Hepatocyte (in vitro differentiated cells): Measurements from ENCODE around the gene PSMC6. TPM values are rescaled to one million over a fixed set of nuclear protein-coding genes. Genes with fewer than 3 reads are reported as not detected.
A peak's percentile ranks its signal among the peaks of the same experiment; 100 is the strongest.

Source experiments
- DNase-seq: peaks from one replicate; pipeline ENCODE4 v3.0.0-alpha.2; 2016; ENCODE audit warnings: low spot score
- H2AFZ ChIP-seq: fragments of 200-600 bp; sonication (generic); 2 replicates; pipeline ENCODE4 v1.6.0; 2016; ENCODE audit warnings: antibody characterized with exemption, mild to moderate bottlenecking
- H3K27ac ChIP-seq: fragments of 200-600 bp; sonication (generic); 2 replicates; pipeline ENCODE4 v1.5.1; 2016; ENCODE audit warnings: mild to moderate bottlenecking
- H3K27me3 ChIP-seq: fragments of 200-600 bp; sonication (generic); 2 replicates; pipeline ENCODE4 v1.6.1; 2016
- H3K36me3 ChIP-seq: fragments of 200-600 bp; sonication (generic); replicated peaks from 2 replicates; pipeline ENCODE4 v1.5.1; 2016; ENCODE audit warnings: low read depth; ENCODE audit not compliant: insufficient read depth
- H3K4me1 ChIP-seq: fragments of 200-600 bp; sonication (generic); 2 replicates; pipeline ENCODE4 v1.5.1; 2016; ENCODE audit warnings: mild to moderate bottlenecking, moderate library complexity; ENCODE audit not compliant: insufficient read depth
- H3K4me2 ChIP-seq: fragments of 200-600 bp; sonication (generic); 2 replicates; pipeline ENCODE4 v1.6.0; 2016
- H3K4me3 ChIP-seq: fragments of 200-600 bp; sonication (generic); 2 replicates; pipeline ENCODE4 v1.5.1; 2016; ENCODE audit warnings: mild to moderate bottlenecking
- H3K79me2 ChIP-seq: fragments of 200-600 bp; sonication (generic); 2 replicates; pipeline ENCODE4 v1.6.0; 2017; ENCODE audit warnings: mild to moderate bottlenecking
- H3K9me2 ChIP-seq: fragments of 200-600 bp; sonication (generic); replicated peaks from 2 replicates; pipeline ENCODE4 v1.6.0; 2017; ENCODE audit warnings: mild to moderate bottlenecking; ENCODE audit not compliant: insufficient read depth
- H3K9me3 ChIP-seq: fragments of 200-600 bp; sonication (generic); 2 replicates; pipeline ENCODE4 v1.5.1; 2016; ENCODE audit warnings: low read depth, mild to moderate bottlenecking
- H4K20me1 ChIP-seq: fragments of 200-600 bp; sonication (generic); 2 replicates; pipeline ENCODE4 v1.6.0; 2016; ENCODE audit warnings: mild to moderate bottlenecking; ENCODE audit not compliant: insufficient read depth, poor library complexity, severe bottlenecking
- CTCF ChIP-seq: fragments of 200-600 bp; sonication (generic); IDR thresholded peaks from 2 replicates; pipeline ENCODE4 v1.5.1; 2016; ENCODE audit warnings: antibody characterized with exemption, mild to moderate bottlenecking; ENCODE audit not compliant: poor library complexity
- EZH2 ChIP-seq: fragments of 200-600 bp; sonication (generic); IDR thresholded peaks from 2 replicates; pipeline ENCODE4 v1.6.1; 2016; ENCODE audit warnings: antibody characterized with exemption, mild to moderate bottlenecking, borderline replicate concordance
- EZH2phosphoT487 ChIP-seq: fragments of 200-600 bp; sonication (generic); IDR thresholded peaks from one replicate; pipeline ENCODE4 v1.6.1; 2018; ENCODE audit warnings: antibody characterized with exemption, mild to moderate bottlenecking, low read depth, moderate library complexity; ENCODE audit not compliant: unreplicated experiment, severe bottlenecking
- WGBS: methylation state at CpG from one replicate; pipeline ENCODE4 v1.1.6; 2016; ENCODE audit warnings: low lambda C conversion rate; ENCODE audit errors: missing lambda C conversion rate; 5-methylcytosine and 5-hydroxymethylcytosine counted together
- polyA plus RNA-seq: library from polyadenylated mRNA; unstranded; fragments of >200 nt; fragmentation: Nextera tagmentation; extraction: Ambion mirVana; gene quantifications from 2 replicates; pipeline ENCODE4 v1.2.1, GENCODE V29; 2016
- total RNA-seq: library from RNA; depleted of rRNA; stranded (reverse); fragments of >200 nt; gene quantifications from 2 replicates; pipeline ENCODE4 v1.2.3, GENCODE V29; 2014

PSMC6 gene
- total RNA-seq (134 and 141 TPM in 2 replicates), polyA plus RNA-seq (79.0 and 89.8 TPM in 2 replicates)

- peaks cover 6% of the 10 kb centered on the region for H3K4me1 ChIP-seq
- peak within 1 kb of the TSS; percentile 95 for H3K27ac ChIP-seq
- peaks cover 4% of the 10 kb centered on the region for H3K36me3 ChIP-seq
- H3K27me3 ChIP-seq = no peaks in the 10 kb centered on the region
- H4K20me1 ChIP-seq = peaks cover 11% of the 10 kb centered on the region
- H3K4me2 ChIP-seq = peak within 1 kb of the TSS; percentile 85
- H3K9me3 ChIP-seq = no peaks in the 10 kb centered on the region
- DNase-seq = peak; percentile 96
- H3K79me2 ChIP-seq = peaks cover 49% of the 10 kb centered on the region
- TF ChIP-seq CTCF (no peak), EZH2phosphoT487 (no peak), EZH2 (no peak)
- H3K4me3 ChIP-seq = peak within 1 kb of the TSS; percentile 59
- WGBS = 3% methylated on average over 35 of the region's 43 CpGs
- no peaks in the 10 kb centered on the region for H3K9me2 ChIP-seq
- peak within 1 kb of the TSS; percentile 81 for H2AFZ ChIP-seq
These were observed at the start of gene PSMC6 for GRCh38 chr14:52706724-52707706. PSMC6 (plus strand) TSS chr14:52707200; CDS start chr14:52707220, 20 bp downstream.

GRCh38 chr14:52660325-52660724 lies 46.7 kb upstream of the PSMC6 start:
- no peaks in the 10 kb centered on the region for H4K20me1 ChIP-seq
- no peaks in the 10 kb centered on the region for H3K79me2 ChIP-seq
- no peak overlapping the region for H3K4me2 ChIP-seq
- TF ChIP-seq EZH2phosphoT487 = no peak
- no peak for TF ChIP-seq EZH2
- TF ChIP-seq CTCF = no peak
- no peaks in the 10 kb centered on the region for H3K27me3 ChIP-seq
- no peak overlapping the region for H3K27ac ChIP-seq
- H3K4me3 ChIP-seq = no peak overlapping the region
- no peak for DNase-seq
- no peaks in the 10 kb centered on the region for H3K9me2 ChIP-seq
- no peak overlapping the region for H2AFZ ChIP-seq
- no peaks in the 10 kb centered on the region for H3K9me3 ChIP-seq
- no peaks in the 10 kb centered on the region for H3K36me3 ChIP-seq
- no peaks in the 10 kb centered on the region for H3K4me1 ChIP-seq

- Histone ChIP-seq H3K27me3 (no peaks in the 10 kb centered on the region), H2AFZ (no peak overlapping the region), H4K20me1 (no peaks in the 10 kb centered on the region), H3K9me2 (no peaks in the 10 kb centered on the region), H3K27ac (no peak overlapping the region), H3K4me3 (no peak overlapping the region), H3K4me2 (no peak overlapping the region), H3K4me1 (no peaks in the 10 kb centered on the region), H3K79me2 (no peaks in the 10 kb centered on the region), H3K36me3 (no peaks in the 10 kb centered on the region), H3K9me3 (no peaks in the 10 kb centered on the region)
- TF ChIP-seq EZH2 = no peak
- no peak for TF ChIP-seq EZH2phosphoT487
- TF ChIP-seq CTCF = no peak
- no peak for DNase-seq
- 81% methylated on average over 1 of the region's 1 CpG for WGBS
These were observed 46.2 kb upstream of the PSMC6 start for GRCh38 chr14:52660832-52661231.
